ENCODE data around the gene KNL1.
"Not testable (repeated sequence)": the region's sequence is repeated elsewhere in the genome, so short reads cannot be mapped to it uniquely, and the experiment has no call there.

KNL1 gene

DNA sequence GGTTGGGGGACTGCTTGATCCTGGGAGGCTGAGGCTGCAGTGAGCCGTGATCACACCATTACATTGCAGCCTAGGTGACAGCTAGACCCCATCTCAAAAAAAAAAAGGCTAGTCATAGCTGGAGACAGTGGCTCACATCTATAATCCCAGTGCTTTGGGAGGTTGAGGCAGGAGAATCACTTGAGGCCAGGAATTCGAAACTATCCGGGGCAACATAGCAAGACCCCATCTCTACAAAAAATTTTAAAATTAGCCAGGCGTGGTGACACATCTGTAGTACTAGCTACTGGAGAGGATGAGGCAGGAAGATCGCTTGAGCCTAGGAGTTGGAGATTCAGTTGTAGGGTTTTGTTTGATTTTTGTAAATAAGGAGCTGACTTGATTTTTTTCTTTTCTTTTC, 45.6 kb downstream of the KNL1 start:
- DNase-seq (ENCODE audit: low spot score) (no peak), ATAC-seq (ENCODE audit: low read depth) (no peak)
- Histone ChIP-seq H3K4me3 (ENCODE audit: severe bottlenecking) (no peak overlapping the region), H3K36me3 (ENCODE audit: low read depth) (peaks cover 62% of the 10 kb centered on the region), H3K27ac (ENCODE audit: poor library complexity, severe bottlenecking) (no peak overlapping the region), H3K4me1 (ENCODE audit: insufficient read depth, poor library complexity, severe bottlenecking) (no peaks in the 10 kb centered on the region), H3K27me3 (ENCODE audit: insufficient read depth, poor library complexity, severe bottlenecking) (no peaks in the 10 kb centered on the region), H3K9me3 (ENCODE audit: severe bottlenecking) (no peaks in the 10 kb centered on the region)
- TF ChIP-seq, protein P1, sequence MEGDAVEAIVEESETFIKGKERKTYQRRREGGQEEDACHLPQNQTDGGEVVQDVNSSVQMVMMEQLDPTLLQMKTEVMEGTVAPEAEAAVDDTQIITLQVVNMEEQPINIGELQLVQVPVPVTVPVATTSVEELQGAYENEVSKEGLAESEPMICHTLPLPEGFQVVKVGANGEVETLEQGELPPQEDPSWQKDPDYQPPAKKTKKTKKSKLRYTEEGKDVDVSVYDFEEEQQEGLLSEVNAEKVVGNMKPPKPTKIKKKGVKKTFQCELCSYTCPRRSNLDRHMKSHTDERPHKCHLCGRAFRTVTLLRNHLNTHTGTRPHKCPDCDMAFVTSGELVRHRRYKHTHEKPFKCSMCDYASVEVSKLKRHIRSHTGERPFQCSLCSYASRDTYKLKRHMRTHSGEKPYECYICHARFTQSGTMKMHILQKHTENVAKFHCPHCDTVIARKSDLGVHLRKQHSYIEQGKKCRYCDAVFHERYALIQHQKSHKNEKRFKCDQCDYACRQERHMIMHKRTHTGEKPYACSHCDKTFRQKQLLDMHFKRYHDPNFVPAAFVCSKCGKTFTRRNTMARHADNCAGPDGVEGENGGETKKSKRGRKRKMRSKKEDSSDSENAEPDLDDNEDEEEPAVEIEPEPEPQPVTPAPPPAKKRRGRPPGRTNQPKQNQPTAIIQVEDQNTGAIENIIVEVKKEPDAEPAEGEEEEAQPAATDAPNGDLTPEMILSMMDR (IDR thresholded peaks at IDR 0.05; ENCODE audit: poor library complexity, severe bottlenecking), result no peak

DNA sequence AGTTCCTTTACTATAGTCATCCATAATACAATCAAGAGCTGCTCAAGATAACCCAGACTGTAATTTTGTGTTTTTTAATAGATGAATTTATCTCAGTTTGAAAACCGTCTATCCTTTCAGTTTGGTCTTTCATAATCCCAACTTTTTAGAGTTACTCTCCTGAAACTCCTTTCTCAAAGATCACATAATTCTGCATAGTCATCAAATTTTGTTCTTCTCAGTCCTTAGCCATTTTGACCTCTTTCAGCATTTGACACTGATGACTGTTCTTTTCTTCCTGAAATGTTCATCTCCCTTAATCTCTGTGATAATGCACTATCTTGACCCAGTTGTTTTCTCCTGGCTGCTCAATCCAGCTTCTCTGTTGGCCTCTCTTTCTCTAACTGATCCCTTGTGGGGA, 53.5 kb downstream of the KNL1 start:
- DNase-seq (ENCODE audit: low spot score) (no peak), ATAC-seq (ENCODE audit: low read depth) (no peak)
- Histone ChIP-seq H3K27ac (ENCODE audit: poor library complexity, severe bottlenecking) (no peak overlapping the region), H3K9me3 (ENCODE audit: severe bottlenecking) (no peaks in the 10 kb centered on the region), H3K36me3 (ENCODE audit: low read depth) (peaks cover 79% of the 10 kb centered on the region), H3K4me1 (ENCODE audit: insufficient read depth, poor library complexity, severe bottlenecking) (no peaks in the 10 kb centered on the region), H3K27me3 (ENCODE audit: insufficient read depth, poor library complexity, severe bottlenecking) (no peaks in the 10 kb centered on the region), H3K4me3 (ENCODE audit: severe bottlenecking) (no peak overlapping the region)
- TF ChIP-seq, protein P1 (IDR thresholded peaks at IDR 0.05; ENCODE audit: poor library complexity, severe bottlenecking), result no peak

DNA sequence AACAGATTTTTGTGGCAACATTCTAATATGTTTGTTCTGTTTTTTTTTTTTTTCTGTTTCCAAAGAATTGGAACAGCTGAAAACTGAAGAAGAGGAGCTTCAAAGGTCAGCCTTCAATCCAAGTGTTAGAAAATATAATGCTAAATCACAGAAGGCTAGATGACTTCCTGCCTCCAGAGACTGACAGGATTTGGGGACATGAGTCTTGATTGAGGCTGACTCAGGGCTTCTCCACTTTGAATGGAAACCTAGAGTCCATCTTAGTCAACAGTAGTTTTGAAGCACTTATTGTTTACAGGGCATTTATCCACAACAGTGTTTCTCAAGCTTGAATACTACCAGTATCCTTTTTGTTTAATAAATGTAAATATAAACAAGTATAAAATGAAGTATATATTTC, 56.4 kb downstream of the KNL1 start:
- Histone ChIP-seq H3K27me3 (ENCODE audit: insufficient read depth, poor library complexity, severe bottlenecking) (no peaks in the 10 kb centered on the region), H3K4me3 (ENCODE audit: severe bottlenecking) (no peak overlapping the region), H3K27ac (ENCODE audit: poor library complexity, severe bottlenecking) (no peak overlapping the region), H3K36me3 (ENCODE audit: low read depth) (peaks cover 82% of the 10 kb centered on the region), H3K9me3 (ENCODE audit: severe bottlenecking) (no peaks in the 10 kb centered on the region), H3K4me1 (ENCODE audit: insufficient read depth, poor library complexity, severe bottlenecking) (no peaks in the 10 kb centered on the region)
- TF ChIP-seq, protein P1 (IDR thresholded peaks at IDR 0.05; ENCODE audit: poor library complexity, severe bottlenecking), result no peak
- ATAC-seq (ENCODE audit: low read depth), result no peak
- no peak for DNase-seq (ENCODE audit: low spot score)

DNA sequence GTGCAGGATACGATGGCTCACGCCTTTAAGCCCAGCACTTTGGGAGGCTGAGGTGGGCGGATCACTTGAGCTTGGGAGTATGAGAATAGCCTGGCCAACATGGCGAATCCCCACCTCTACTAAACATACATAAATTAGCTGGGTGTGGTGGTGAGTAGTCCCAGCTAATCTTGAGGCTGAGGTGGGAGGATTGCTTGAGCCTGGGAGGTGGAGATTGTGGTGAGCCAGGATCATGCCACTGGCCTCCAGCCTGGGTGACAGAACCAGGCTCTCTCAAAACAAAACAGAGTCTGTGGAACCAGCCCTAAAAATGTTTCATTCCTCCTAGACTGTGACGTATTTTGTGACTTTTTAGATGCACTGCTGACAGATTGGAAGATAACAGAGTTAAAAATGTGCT, 66.6 kb downstream of the KNL1 start:
- Histone ChIP-seq H3K36me3 (ENCODE audit: low read depth) (peaks cover 75% of the 10 kb centered on the region), H3K27me3 (ENCODE audit: insufficient read depth, poor library complexity, severe bottlenecking) (no peaks in the 10 kb centered on the region), H3K9me3 (ENCODE audit: severe bottlenecking) (no peaks in the 10 kb centered on the region), H3K27ac (ENCODE audit: poor library complexity, severe bottlenecking) (no peak overlapping the region), H3K4me3 (ENCODE audit: severe bottlenecking) (no peak overlapping the region), H3K4me1 (ENCODE audit: insufficient read depth, poor library complexity, severe bottlenecking) (no peaks in the 10 kb centered on the region)
- ATAC-seq (ENCODE audit: low read depth) (no peak), DNase-seq (ENCODE audit: low spot score) (no peak)
- TF ChIP-seq, protein P1 (IDR thresholded peaks at IDR 0.05; ENCODE audit: poor library complexity, severe bottlenecking), result no peak

DNA sequence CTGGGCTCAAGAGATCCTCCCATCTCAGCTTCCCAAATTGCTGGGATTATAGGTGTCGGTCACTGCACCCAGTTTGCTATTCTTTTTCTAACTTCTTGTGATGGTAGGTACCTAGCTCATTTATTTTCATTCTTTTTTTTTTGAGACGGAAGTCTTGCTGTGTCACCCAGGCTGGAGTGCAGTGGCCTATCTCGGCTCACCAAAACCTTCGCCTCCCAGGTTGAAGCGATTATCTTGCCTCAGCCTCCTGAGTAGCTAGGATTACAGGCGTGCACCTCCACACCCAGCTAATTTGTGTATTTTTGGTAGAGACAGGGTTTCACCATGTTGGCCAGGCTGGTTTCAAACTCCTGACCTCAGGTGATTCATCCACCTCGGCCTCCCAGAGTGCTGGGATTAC, 70.9 kb downstream of the KNL1 start:
- no peaks in the 10 kb centered on the region for H3K27me3 ChIP-seq (ENCODE audit: insufficient read depth, poor library complexity, severe bottlenecking)
- H3K36me3 ChIP-seq (ENCODE audit: low read depth), result peaks cover 46% of the 10 kb centered on the region

DNA sequence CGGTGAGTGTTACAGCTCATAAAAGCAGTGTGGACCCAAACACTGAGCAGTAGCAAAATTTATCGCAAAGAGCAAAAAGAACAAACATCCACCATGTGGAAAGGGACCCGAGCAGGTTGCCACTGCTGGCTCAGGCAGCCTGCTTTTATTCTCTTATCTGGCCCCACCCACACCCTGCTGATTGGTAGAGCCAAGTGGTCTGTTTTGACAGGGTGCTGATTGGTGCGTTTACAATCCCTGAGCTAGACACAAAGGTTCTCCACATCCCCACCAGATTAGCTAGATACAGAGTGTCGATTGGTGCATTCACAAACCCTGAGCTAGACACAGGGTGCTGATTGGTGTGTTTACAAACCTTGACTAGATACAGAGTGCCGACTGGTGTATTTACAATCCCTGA, 82.2 kb downstream of the KNL1 start:
- H3K27ac ChIP-seq (ENCODE audit: poor library complexity, severe bottlenecking); DNase-seq (ENCODE audit: low spot score); H3K9me3 ChIP-seq (ENCODE audit: severe bottlenecking); H3K36me3 ChIP-seq (ENCODE audit: low read depth); ATAC-seq (ENCODE audit: low read depth); H3K4me3 ChIP-seq (ENCODE audit: severe bottlenecking); H3K27me3 ChIP-seq (ENCODE audit: insufficient read depth, poor library complexity, severe bottlenecking); H3K4me1 ChIP-seq (ENCODE audit: insufficient read depth, poor library complexity, severe bottlenecking): not testable (repeated sequence)

More for the DNA sequence above, 70.9 kb downstream of the KNL1 start:
- TF ChIP-seq, protein P1 (IDR thresholded peaks at IDR 0.05; ENCODE audit: poor library complexity, severe bottlenecking), result no peak
- DNase-seq (ENCODE audit: low spot score) (no peak), ATAC-seq (ENCODE audit: low read depth) (no peak)
- H3K9me3 ChIP-seq (ENCODE audit: severe bottlenecking), result no peaks in the 10 kb centered on the region
- no peak overlapping the region for H3K4me3 ChIP-seq (ENCODE audit: severe bottlenecking)
- H3K4me1 ChIP-seq (ENCODE audit: insufficient read depth, poor library complexity, severe bottlenecking), result no peaks in the 10 kb centered on the region
- H3K27ac ChIP-seq (ENCODE audit: poor library complexity, severe bottlenecking), result no peak overlapping the region

DNA sequence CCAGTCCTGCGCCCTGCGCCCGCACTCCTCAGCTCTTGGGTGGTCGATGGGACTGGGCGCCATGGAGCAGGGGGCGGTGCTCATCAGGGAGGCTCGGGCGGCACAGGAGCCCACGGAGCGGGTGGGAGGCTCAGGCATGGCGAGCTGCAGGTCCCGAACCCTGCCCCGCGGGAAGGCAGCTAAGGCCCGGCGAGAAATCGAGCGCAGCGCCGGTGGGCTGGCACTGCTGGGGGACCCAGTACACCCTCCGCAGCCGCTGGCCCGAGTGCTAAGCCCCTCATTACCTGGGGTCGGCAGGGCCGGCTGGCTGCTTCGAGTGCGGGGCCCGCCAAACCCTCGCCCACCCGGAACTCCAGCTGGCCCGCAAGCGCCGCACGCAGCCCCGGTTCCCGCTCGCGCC, 82.9 kb downstream of the KNL1 start:
- H3K4me1 ChIP-seq (ENCODE audit: insufficient read depth, poor library complexity, severe bottlenecking); H3K4me3 ChIP-seq (ENCODE audit: severe bottlenecking); H3K27ac ChIP-seq (ENCODE audit: poor library complexity, severe bottlenecking); H3K27me3 ChIP-seq (ENCODE audit: insufficient read depth, poor library complexity, severe bottlenecking); ATAC-seq (ENCODE audit: low read depth); H3K9me3 ChIP-seq (ENCODE audit: severe bottlenecking); H3K36me3 ChIP-seq (ENCODE audit: low read depth); DNase-seq (ENCODE audit: low spot score): not testable (repeated sequence)

All from RWPE2 (cell line).